CD14-positive monocyte (primary cell): Measurements from ENCODE around the gene CHRM2. TPM values are rescaled to one million over a fixed set of nuclear protein-coding genes. Genes with fewer than 3 reads are reported as not detected.

Experiments used
- DNase-seq, 3 donors: peaks; one replicate each; pipeline ENCODE4 v3.0.0-alpha.2; 2011 to 2022
- H2AFZ ChIP-seq: 2 replicates; pipeline ENCODE4 v1.6.0; 2012; ENCODE audit warnings: mild to moderate bottlenecking, low read depth, low read length, inconsistent platforms; ENCODE audit not compliant: insufficient read depth, poor library complexity, severe bottlenecking
- H3K27ac ChIP-seq, 2 donors: 1 replicate in 1 of 2; 2 replicates in 1 of 2; pipeline ENCODE4 v1.5.1; 2012 to 2013; ENCODE audit warnings: low read length in 2 of 2, control low read depth in 1 of 2, inconsistent platforms in 1 of 2, low read depth in 1 of 2, mild to moderate bottlenecking in 1 of 2
- H3K27me3 ChIP-seq, 2 donors: one replicate each; pipeline versions ENCODE4 v1.6.0 to v1.6.1; 2011 to 2013; ENCODE audit warnings: low read length in 2 of 2; ENCODE audit not compliant: control insufficient read depth in 2 of 2, insufficient read depth in 2 of 2
- H3K36me3 ChIP-seq, 2 donors: replicated peaks in 1 of 2; 1 replicate in 1 of 2; 2 replicates in 1 of 2; pipeline versions ENCODE4 v1.5.1 to v1.6.1; 2012 to 2013; ENCODE audit warnings: low read length in 2 of 2, control low read depth in 1 of 2, inconsistent platforms in 1 of 2, mild to moderate bottlenecking in 1 of 2; ENCODE audit not compliant: insufficient read depth in 2 of 2, control insufficient read depth in 1 of 2
- H3K4me1 ChIP-seq, 2 donors: 1 replicate in 1 of 2; 2 replicates in 1 of 2; pipeline versions ENCODE4 v1.5.1 to v1.6.1; 2012 to 2013; ENCODE audit warnings: low read length in 2 of 2, control low read depth in 1 of 2, inconsistent platforms in 1 of 2, mild to moderate bottlenecking in 1 of 2, moderate library complexity in 1 of 2; ENCODE audit not compliant: insufficient read depth in 2 of 2, control insufficient read depth in 1 of 2
- H3K4me2 ChIP-seq: replicated peaks from 2 replicates; pipeline ENCODE3; 2012; ENCODE audit warnings: low read length, moderate library complexity, mild to moderate bottlenecking; ENCODE audit not compliant: poor library complexity, severe bottlenecking; ENCODE audit errors: extremely low read depth
- H3K4me3 ChIP-seq, 3 experiments: fragments of 200-600 bp in 1 of 3; sonication (generic) in 1 of 3; replicated peaks in 1 of 3; 1 replicate in 2 of 3; 2 replicates in 1 of 3; pipeline ENCODE4 v1.5.1; 2011 to 2013; ENCODE audit warnings: low read length in 3 of 3, mild to moderate bottlenecking in 3 of 3, control low read depth in 2 of 3, low read depth in 2 of 3, inconsistent platforms in 1 of 3, moderate library complexity in 1 of 3
- H3K79me2 ChIP-seq: 2 replicates; pipeline ENCODE4 v1.6.0; 2012; ENCODE audit warnings: mild to moderate bottlenecking, control low read depth, inconsistent platforms, low read length, moderate library complexity; ENCODE audit not compliant: insufficient read depth
- H3K9ac ChIP-seq: 2 replicates; pipeline ENCODE4 v1.6.0; 2017; ENCODE audit warnings: low read length, mild to moderate bottlenecking; ENCODE audit not compliant: insufficient read depth, poor library complexity, severe bottlenecking
- H3K9me3 ChIP-seq, 2 donors: replicated peaks in 1 of 2; 1 replicate in 1 of 2; 2 replicates in 1 of 2; pipeline versions ENCODE4 v1.5.1 to v1.6.1; 2012 to 2013; ENCODE audit warnings: low read length in 2 of 2, control low read depth in 1 of 2; ENCODE audit not compliant: control insufficient read depth in 1 of 2, insufficient read depth in 1 of 2
- H4K20me1 ChIP-seq: 2 replicates; pipeline ENCODE4 v1.6.0; 2012; ENCODE audit warnings: mild to moderate bottlenecking, low read length, control low read depth, moderate library complexity; ENCODE audit not compliant: insufficient read depth
- H3K27ac Mint-ChIP-seq, 7 donors: one replicate each; pipeline ENCODE4 v1.8.0; 2020; ENCODE audit warnings: mild to moderate bottlenecking in 7 of 7, mixed read lengths in 7 of 7, moderate library complexity in 6 of 7, inconsistent platforms in 2 of 7
- H3K27me3 Mint-ChIP-seq, 3 donors: one replicate each; pipeline ENCODE4 v1.8.0; 2021 to 2022; ENCODE audit warnings: low read depth in 3 of 3, mild to moderate bottlenecking in 3 of 3, mixed read lengths in 3 of 3, moderate library complexity in 3 of 3, inconsistent platforms in 1 of 3
- H3K36me3 Mint-ChIP-seq, 2 donors: one replicate each; pipeline ENCODE4 v1.8.0; 2020; ENCODE audit warnings: mixed read lengths in 2 of 2, inconsistent platforms in 1 of 2, mild to moderate bottlenecking in 1 of 2
- H3K4me1 Mint-ChIP-seq: one replicate; pipeline ENCODE4 v1.8.0; 2020; ENCODE audit warnings: mild to moderate bottlenecking, mixed read lengths
- H3K4me3 Mint-ChIP-seq, 2 donors: one replicate each; pipeline ENCODE4 v1.8.0; 2020; ENCODE audit warnings: mild to moderate bottlenecking in 2 of 2, mixed read lengths in 2 of 2, moderate library complexity in 1 of 2
- H3K9me3 Mint-ChIP-seq, 7 donors: one replicate each; pipeline ENCODE4 v1.8.0; 2020 to 2022; ENCODE audit warnings: mixed read lengths in 7 of 7, mild to moderate bottlenecking in 6 of 7, moderate library complexity in 6 of 7, inconsistent platforms in 2 of 7
- CTCF ChIP-seq: fragments of 200-600 bp; IDR thresholded peaks from one replicate; pipeline ENCODE4 v1.8.0; 2022; ENCODE audit warnings: antibody characterized with exemption, mild to moderate bottlenecking
- WGBS: methylation state at CpG from one replicate; pipeline ENCODE4 v1.1.5; 2013; ENCODE audit warnings: missing lambda C conversion rate; ENCODE audit not compliant: insufficient coverage; 5-methylcytosine and 5-hydroxymethylcytosine counted together
- intact Hi-C, 2 donors: fragments of 100-400 bp; cut with micrococcal nuclease; formaldehyde crosslinking; loops; one replicate each; pipeline versions ENCODE4 v1.15.0 to v1.15.1; 2023
- polyA plus RNA-seq, 3 donors: library from polyadenylated mRNA; depleted of rRNA in 1 of 3; unstranded in 2 of 3; stranded (reverse) in 1 of 3; fragments of 300-500 nt in 2 of 3; fragments of >200 nt in 1 of 3; fragmentation: Illumina TruSeq in 2 of 3; gene quantifications; 1 replicate in 2 of 3; 2 replicates in 1 of 3; pipeline ENCODE4 v1.2.3, GENCODE V29; 2012 to 2021

CHRM2 gene
- polyA plus RNA-seq, 3 donors, result not detected

- H3K4me1 Mint-ChIP-seq, result no peaks in the 10 kb centered on the region
- H3K4me3 Mint-ChIP-seq, result no peak overlapping the region
- WGBS, result 80% methylated on average over 1 of the region's 1 CpG
- DNase-seq, result no peak
- Histone ChIP-seq H3K4me1 (no peaks in the 10 kb centered on the region), H3K79me2 (no peaks in the 10 kb centered on the region), H3K27ac (no peak overlapping the region), H3K36me3 (no peaks in the 10 kb centered on the region), H4K20me1 (no peaks in the 10 kb centered on the region), H3K4me2 (no peak overlapping the region), H3K9me3 (no peaks in the 10 kb centered on the region), H2AFZ (no peak overlapping the region), H3K4me3 (no peak overlapping the region), H3K9ac (no peak overlapping the region), H3K27me3 (no peaks in the 10 kb centered on the region)
- intact Hi-C loops, result no loop called here
- no peak overlapping the region for H3K27ac Mint-ChIP-seq
- H3K27me3 Mint-ChIP-seq, result peaks cover 0 to 2% (median 0%) of the 10 kb centered on the region in 3 donors
- peaks cover 0 to 3% (median 1%) of the 10 kb centered on the region in 7 donors for H3K9me3 Mint-ChIP-seq
- H3K36me3 Mint-ChIP-seq, result no peaks in the 10 kb centered on the region
- no peak for TF ChIP-seq CTCF
Observed at GRCh38 chr7:136940917-136941316, 72.5 kb downstream of the CHRM2 start.

DNA sequence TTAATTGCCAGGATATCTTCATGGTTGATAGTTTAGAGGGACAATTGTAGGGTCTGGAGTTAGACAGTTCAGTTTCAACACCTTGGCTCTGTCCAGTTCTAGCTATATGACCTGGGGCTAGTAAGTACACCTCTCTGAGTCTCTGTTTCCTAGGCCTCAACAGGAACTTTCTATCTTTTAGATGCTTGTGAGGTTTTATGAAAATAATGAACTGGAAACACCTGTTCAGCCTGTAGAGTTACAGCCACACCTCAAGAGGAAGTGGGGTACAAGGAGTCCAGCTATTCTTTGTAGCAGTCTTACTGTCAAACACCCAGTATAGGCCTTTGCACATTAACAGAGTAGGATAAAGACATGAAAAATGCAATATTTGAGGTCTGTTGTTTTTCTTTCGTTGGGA is 73.4 kb downstream of the CHRM2 start:
- Histone ChIP-seq H3K4me2 (no peak overlapping the region), H4K20me1 (no peaks in the 10 kb centered on the region), H3K79me2 (no peaks in the 10 kb centered on the region), H3K27me3 (no peaks in the 10 kb centered on the region), H3K9ac (no peak overlapping the region), H3K4me1 (no peaks in the 10 kb centered on the region), H3K9me3 (no peaks in the 10 kb centered on the region), H3K36me3 (no peaks in the 10 kb centered on the region), H3K27ac (no peak overlapping the region), H2AFZ (no peak overlapping the region), H3K4me3 (no peak overlapping the region)
- no peak for DNase-seq
- intact Hi-C loops, result no loop called here
- H3K4me1 Mint-ChIP-seq, result no peaks in the 10 kb centered on the region
- WGBS, result no CpG with 5 or more reads among the region's 1 CpG
- H3K9me3 Mint-ChIP-seq, result peaks cover 0 to 3% (median 1%) of the 10 kb centered on the region in 7 donors
- H3K27me3 Mint-ChIP-seq, result peaks cover 0 to 2% (median 0%) of the 10 kb centered on the region in 3 donors
- no peak overlapping the region for H3K27ac Mint-ChIP-seq
- no peak overlapping the region for H3K4me3 Mint-ChIP-seq
- no peak for TF ChIP-seq CTCF
- H3K36me3 Mint-ChIP-seq, result no peaks in the 10 kb centered on the region
